ENCODE measurements around the gene ETNK2.
"Not testable (repeated sequence)": the region's sequence is repeated elsewhere in the genome, so short reads cannot be mapped to it uniquely, and the experiment has no call there.

Gene ETNK2

DNA sequence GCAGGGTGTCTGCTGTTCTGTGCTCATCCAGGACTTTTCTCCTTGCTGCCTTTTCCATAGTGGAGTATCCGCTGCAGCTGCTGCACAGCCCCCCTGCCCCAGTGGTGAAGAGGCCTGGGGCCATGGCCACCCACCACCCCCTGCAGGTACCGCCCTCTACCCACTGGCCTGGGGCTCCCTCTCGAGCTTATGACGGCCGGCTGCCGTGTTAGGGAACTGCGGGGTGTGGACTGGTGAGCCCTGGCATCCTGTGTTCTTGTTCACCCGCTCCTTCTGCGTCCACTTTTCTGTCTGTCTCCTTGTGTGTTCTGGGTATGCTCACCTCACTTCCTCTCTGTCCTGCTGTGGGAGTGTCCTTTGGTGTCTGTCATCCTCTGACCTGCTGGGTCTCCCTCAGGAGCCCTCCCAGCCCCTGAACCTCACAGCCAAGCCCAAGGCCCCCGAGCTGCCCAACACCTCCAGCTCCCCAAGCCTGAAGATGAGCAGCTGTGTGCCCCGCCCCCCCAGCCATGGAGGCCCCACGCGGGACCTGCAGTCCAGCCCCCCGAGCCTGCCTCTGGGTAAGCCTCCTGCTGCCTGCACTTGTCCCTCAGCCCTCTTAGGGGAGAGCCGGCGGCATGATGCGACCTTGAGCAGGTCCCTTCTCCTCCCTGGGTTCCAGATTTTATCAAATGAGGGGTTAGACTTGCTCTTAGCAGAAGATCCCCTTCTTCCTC is 29.8 kb downstream of the ETNK2 start:
- DNase-seq, result no peak

DNA sequence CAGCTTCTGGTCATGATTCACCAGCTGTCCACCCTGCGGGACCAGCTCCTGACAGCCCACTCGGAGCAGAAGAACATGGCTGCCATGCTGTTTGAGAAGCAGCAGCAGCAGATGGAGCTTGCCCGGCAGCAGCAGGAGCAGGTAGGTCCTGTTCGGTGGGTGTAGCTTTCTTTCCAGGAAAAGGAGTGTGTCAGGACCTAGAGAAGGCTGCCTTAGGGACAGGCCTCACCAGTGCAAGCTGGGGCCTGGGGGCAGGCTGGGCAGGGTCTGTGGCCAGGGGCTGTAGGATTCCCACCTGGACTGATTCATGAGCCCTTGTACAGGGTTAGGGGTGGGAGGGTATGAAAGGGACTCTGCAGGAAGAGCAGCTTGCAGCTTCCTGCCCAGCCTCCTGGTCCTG is 35.3 kb downstream of the ETNK2 start:
- no peak for DNase-seq

GRCh38 chr1:204115116-204115515 is 36.7 kb downstream of the ETNK2 start:
- no peak for DNase-seq

GRCh38 chr1:204114606-204115005 is 37.2 kb downstream of the ETNK2 start:
- DNase-seq, result no peak

DNA sequence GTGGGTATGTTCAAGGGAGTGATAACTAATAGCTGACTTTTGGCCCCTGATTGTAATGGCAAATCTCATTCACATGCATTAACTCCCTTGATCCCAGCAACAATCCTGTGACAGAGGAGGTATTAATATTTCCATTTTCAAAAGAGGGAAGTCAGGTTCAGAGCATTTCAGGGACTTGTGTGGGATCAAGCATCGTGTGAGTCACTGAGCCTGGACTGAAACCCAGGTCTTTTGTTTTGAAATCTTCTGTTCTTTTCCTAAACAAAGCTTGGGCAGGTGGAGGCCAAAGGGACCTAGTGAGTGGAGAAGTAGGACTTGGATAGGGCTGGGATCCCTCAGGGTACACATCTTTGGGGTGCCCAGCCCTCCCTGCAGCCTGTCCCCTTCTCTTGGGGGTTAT is 37.9 kb downstream of the ETNK2 start:
- DNase-seq, result no peak

- no peak for DNase-seq
These were observed 38.7 kb downstream of the ETNK2 start for GRCh38 chr1:204112876-204113730.

- no peak for DNase-seq
These were observed 40.8 kb downstream of the ETNK2 start for GRCh38 chr1:204110894-204111633.

DNA sequence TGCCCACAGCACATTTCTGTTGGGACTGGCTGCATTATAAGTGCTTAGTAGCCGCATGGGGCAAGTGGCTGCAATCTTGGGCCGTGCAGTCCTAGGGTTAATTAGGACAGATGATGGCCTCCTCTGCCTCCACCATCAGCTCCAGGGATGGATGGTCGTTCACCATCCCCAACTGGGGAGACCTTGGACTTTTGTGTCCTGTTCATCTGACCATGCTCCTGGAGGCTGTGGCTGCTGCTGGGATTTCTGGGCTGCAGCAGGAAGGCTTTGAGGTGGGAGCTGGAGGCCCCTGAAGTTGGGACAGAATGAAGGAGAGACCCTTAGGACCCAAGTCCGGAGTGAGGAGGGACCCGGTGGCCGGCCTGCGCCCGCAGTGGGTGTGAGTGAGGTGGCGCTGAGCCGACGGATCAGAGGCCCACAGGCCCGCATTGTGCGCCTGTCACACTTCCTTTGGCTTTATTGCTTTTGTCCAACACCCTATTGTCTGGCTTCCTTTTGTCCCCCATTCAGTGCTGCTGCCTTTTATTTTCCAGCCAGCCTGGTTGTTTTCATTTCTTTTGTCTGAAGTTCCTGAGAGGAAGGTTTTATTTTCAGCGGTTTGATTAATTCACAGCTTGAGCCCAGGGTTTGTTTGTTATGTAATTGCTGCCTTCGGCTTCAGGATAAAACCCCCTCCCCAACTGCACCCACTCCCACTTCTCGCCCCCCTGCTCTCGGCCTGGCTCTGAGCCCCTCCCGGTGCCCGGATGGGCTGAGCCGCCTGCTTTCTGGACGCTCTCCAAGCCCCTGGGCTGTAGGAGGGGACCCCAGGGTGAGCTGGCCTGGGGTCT is 43.3 kb downstream of the ETNK2 start:
- DNase-seq, result no peak

DNA sequence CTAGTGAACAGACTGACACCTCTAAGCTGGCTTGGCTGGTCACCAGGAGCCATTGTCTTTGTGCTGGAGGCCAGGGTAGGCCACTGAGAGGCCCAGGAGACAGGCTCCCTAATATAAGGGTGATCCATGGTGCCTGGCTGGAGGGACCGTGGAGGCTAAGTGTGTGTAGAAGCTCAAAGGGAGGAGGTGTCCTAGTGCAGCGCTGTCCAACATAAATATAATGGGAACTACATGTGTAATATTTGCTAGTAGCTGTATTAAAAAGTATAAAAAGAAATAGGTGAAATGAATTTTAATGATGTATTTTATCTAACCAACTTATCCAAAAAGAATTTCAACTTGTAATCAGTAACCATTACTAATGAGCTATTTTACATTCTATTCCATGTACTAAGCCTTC is 44.0 kb downstream of the ETNK2 start:
- no peak for DNase-seq

- DNase-seq, result no peak
These were observed 45.0 kb downstream of the ETNK2 start for GRCh38 chr1:204106825-204107224.

- no peak for DNase-seq
These were observed 46.7 kb downstream of the ETNK2 start for GRCh38 chr1:204105131-204105515.

DNA sequence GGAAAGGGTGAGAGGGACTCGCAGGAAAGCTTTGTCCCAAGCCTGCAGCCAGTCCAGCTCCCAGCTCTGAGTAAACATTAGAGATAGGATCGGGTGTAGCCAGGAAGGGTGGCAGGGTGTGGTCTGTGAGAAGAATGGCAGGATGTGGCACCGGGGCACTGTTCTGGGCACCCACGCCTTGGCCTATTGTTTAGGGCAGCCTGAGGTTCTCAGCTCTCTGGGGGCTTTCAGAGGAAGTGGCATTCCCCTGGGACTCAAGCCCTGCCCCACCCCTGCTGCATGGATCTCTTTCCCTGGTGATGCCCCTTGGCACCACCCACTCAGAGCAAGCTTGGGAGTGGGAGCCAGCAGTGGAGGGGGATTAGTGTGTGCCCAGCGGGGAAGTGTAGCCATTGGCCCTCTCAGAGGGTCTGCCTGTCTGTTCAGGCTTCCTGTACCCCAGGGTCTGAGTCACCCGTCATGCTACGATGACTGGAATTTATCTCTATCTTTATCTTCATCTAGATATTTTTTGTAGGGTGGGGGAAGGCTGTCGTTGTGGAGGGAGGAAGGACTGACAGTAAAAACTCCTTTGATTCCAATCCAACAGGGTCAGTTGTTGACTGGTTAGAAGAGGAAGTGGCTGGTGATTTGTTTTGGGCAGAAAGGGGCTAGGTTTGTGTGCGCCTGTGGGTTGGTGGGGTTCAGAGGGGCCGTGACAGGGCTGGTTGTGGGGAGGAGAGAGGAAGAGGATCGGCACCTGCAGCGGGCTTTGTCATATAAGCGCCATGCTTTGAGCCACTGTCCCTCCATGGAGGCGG is 47.3 kb downstream of the ETNK2 start:
- no peak for DNase-seq

DNA sequence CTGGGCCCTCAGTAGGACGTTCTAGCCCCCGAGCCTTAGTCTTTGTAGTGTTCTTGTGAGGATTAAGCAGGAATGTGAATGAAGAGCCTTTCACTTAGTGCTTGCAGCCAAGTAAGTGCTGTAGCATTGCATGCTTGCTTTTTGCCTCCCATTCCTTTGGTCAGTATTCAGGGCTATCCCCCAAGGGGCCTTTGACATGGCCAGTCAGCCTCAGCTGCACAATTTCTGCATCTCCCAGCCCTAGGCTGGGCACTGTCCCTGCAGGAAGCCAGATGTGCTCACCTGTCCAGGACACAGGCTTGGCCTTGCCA is 48.5 kb downstream of the ETNK2 start:
- no peak for DNase-seq

GRCh38 chr1:204102739-204103430 is 49.0 kb downstream of the ETNK2 start:
- no peak for DNase-seq

- DNase-seq, result no peak
These were observed 49.7 kb downstream of the ETNK2 start for GRCh38 chr1:204102029-204102611.

- DNase-seq, result not testable (repeated sequence)
These were observed 52.1 kb downstream of the ETNK2 start for GRCh38 chr1:204099754-204100153.

DNA sequence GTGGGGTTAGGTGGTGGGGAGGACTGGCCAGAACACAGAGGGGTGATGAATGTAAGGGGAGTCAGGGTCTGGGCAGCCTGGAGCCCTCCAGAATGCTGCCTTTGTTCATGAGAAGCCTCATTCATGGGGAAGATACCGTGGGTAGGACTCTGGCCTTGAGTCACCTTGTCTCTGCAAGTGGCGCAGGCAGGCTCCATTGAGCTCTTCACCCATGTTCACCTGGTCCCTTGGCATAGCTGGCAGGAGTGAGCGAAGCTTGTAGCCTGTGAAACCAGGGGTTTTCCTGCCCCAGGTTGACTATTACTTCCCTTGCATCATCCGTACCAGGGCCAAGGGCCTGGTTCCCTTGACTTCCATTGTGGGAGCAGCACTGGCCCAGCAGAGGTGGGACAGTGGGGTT is 53.2 kb downstream of the ETNK2 start:
- no peak for DNase-seq

DNA sequence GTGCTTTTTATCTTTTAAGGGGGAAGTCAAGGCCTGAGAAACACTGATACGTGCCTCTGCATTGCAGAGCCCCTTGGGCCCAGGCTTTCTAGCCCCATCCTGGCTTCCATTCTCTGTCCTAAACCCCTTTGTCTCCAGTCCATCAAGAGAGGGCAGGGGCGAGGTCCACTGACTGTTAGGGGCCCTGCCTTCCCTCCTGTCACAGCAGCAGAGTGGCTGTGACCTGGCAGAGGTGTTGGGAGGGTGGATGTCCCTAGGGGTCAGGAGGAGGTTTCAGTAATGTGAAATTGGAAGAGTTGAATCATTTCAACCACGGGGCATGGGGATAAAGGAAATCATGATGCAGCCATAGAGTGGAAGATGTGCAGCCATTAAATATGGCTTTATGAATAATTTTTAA is 54.9 kb downstream of the ETNK2 start:
- DNase-seq, result no peak

DNA sequence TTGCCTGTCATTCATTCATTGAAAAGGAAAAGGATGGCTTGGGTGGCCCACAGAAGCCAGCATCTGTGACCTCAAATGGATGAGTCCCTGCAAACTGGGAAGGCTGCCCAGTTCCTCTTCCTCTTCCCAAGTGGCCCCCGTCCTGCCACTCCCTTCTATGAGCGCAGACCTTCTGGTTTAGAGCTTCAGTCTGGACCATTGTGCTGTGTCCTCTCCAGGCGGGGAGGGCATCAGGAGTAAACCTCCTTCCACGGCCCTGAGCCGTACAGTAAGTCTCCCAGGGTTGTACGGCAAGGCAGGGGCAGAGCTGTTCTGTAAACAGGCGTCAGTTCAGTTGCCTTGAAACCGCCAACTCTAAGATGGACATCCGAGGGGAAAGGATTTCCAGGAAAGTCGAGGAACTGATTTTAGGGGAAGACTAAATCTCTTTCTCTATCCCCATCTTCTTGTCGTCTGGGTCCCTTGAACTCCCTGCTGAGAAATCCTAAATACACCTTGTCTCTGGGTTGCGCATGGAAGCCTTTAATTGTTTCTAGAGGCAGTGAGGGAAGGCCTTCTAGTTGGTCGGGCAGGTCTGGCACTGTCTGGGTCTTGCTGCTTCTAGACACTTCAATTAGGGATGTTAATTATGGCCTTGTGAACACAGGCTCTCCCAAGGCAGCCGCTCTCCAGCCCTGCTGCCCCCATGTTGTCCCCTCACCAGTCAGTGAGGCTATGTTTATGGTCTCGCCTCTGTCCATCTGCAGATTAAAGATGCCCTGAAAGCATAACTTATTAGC is 56.8 kb downstream of the ETNK2 start:
- no peak for DNase-seq

- DNase-seq, result no peak
These were observed 57.5 kb downstream of the ETNK2 start for GRCh38 chr1:204094313-204094729.
